Activated naive CD8-positive, alpha-beta T cell treated with anti-CD3 and anti-CD28 coated beads, Interleukin-2, amount 50 U/mL, for 24 hours (primary cell): ENCODE data around the gene FOCAD.

ENCODE experiments used
- ATAC-seq: fragments of 150-1000 bp; cut with Tn5 transposase; one replicate; pipeline ENCODE4 v1.10.0; 2021
- DNase-seq: peaks from one replicate; pipeline ENCODE4 v3.0.0; 2021
- H3K27ac Mint-ChIP-seq: one replicate; pipeline ENCODE4 v1.8.0; 2021; ENCODE audit warnings: mild to moderate bottlenecking, mixed read lengths
- H3K27me3 Mint-ChIP-seq: one replicate; pipeline ENCODE4 v1.8.0; 2021; ENCODE audit warnings: mixed read lengths
- H3K36me3 Mint-ChIP-seq: one replicate; pipeline ENCODE4 v1.8.0; 2021; ENCODE audit warnings: low read depth, mixed read lengths
- H3K4me1 Mint-ChIP-seq: one replicate; pipeline ENCODE4 v1.8.0; 2021; ENCODE audit warnings: mixed read lengths
- H3K4me3 Mint-ChIP-seq: one replicate; pipeline ENCODE4 v1.8.0; 2021; ENCODE audit warnings: mild to moderate bottlenecking, moderate library complexity, mixed read lengths
- H3K9me3 Mint-ChIP-seq: one replicate; pipeline ENCODE4 v1.8.0; 2021; ENCODE audit warnings: mixed read lengths

The FOCAD gene

GRCh38 chr9:20694248-20694647 is 10.2 kb downstream of the FOCAD start:
- H3K9me3 Mint-ChIP-seq: no peaks in the 10 kb centered on the region
- peaks cover 9% of the 10 kb centered on the region for H3K4me1 Mint-ChIP-seq
- no peaks in the 10 kb centered on the region for H3K36me3 Mint-ChIP-seq
- no peaks in the 10 kb centered on the region for H3K27me3 Mint-ChIP-seq
- no peak for DNase-seq
- no peak overlapping the region for H3K4me3 Mint-ChIP-seq
- H3K27ac Mint-ChIP-seq: no peak overlapping the region
- ATAC-seq: no peak

GRCh38 chr9:20697021-20697719 is 13.1 kb downstream of the FOCAD start:
- peaks cover 9% of the 10 kb centered on the region for H3K4me1 Mint-ChIP-seq
- no peak overlapping the region for H3K4me3 Mint-ChIP-seq
- no peak for ATAC-seq
- no peak overlapping the region for H3K27ac Mint-ChIP-seq
- H3K36me3 Mint-ChIP-seq: no peaks in the 10 kb centered on the region
- no peaks in the 10 kb centered on the region for H3K27me3 Mint-ChIP-seq
- H3K9me3 Mint-ChIP-seq: no peaks in the 10 kb centered on the region
- DNase-seq: no peak

GRCh38 chr9:20698782-20699181 is 14.7 kb downstream of the FOCAD start:
- Mint-ChIP-seq H3K4me1 (peaks cover 9% of the 10 kb centered on the region), H3K27ac (no peak overlapping the region), H3K9me3 (no peaks in the 10 kb centered on the region), H3K27me3 (no peaks in the 10 kb centered on the region), H3K4me3 (no peak overlapping the region), H3K36me3 (no peaks in the 10 kb centered on the region)
- no peak for DNase-seq
- no peak for ATAC-seq

- DNase-seq (no peak), ATAC-seq (no peak)
- Mint-ChIP-seq H3K36me3 (no peaks in the 10 kb centered on the region), H3K27me3 (no peaks in the 10 kb centered on the region), H3K4me3 (no peak overlapping the region), H3K4me1 (peaks cover 6% of the 10 kb centered on the region), H3K9me3 (no peaks in the 10 kb centered on the region), H3K27ac (no peak overlapping the region)
These were observed 17.0 kb downstream of the FOCAD start for GRCh38 chr9:20701060-20701459.

GRCh38 chr9:20702570-20702969 is 18.5 kb downstream of the FOCAD start:
- H3K27me3 Mint-ChIP-seq: no peaks in the 10 kb centered on the region
- peaks cover 2% of the 10 kb centered on the region for H3K36me3 Mint-ChIP-seq
- H3K27ac Mint-ChIP-seq: no peak overlapping the region
- H3K4me3 Mint-ChIP-seq: no peak overlapping the region
- H3K9me3 Mint-ChIP-seq: no peaks in the 10 kb centered on the region
- no peak for ATAC-seq
- DNase-seq: no peak
- peaks cover 6% of the 10 kb centered on the region for H3K4me1 Mint-ChIP-seq

GRCh38 chr9:20703146-20703545 is 19.1 kb downstream of the FOCAD start:
- H3K36me3 Mint-ChIP-seq: peaks cover 3% of the 10 kb centered on the region
- no peaks in the 10 kb centered on the region for H3K9me3 Mint-ChIP-seq
- DNase-seq (no peak), ATAC-seq (no peak)
- H3K27me3 Mint-ChIP-seq: no peaks in the 10 kb centered on the region
- peaks cover 6% of the 10 kb centered on the region for H3K4me1 Mint-ChIP-seq
- H3K4me3 Mint-ChIP-seq: no peak overlapping the region
- H3K27ac Mint-ChIP-seq: no peak overlapping the region

GRCh38 chr9:20707708-20708107 is 23.6 kb downstream of the FOCAD start:
- Mint-ChIP-seq H3K9me3 (no peaks in the 10 kb centered on the region), H3K36me3 (peaks cover 8% of the 10 kb centered on the region), H3K4me3 (no peak overlapping the region), H3K4me1 (peaks cover 2% of the 10 kb centered on the region), H3K27me3 (no peaks in the 10 kb centered on the region), H3K27ac (no peak overlapping the region)
- ATAC-seq: no peak
- no peak for DNase-seq

GRCh38 chr9:20713172-20713571 is 29.1 kb downstream of the FOCAD start:
- Mint-ChIP-seq H3K27me3 (no peaks in the 10 kb centered on the region), H3K27ac (no peak overlapping the region), H3K36me3 (peaks cover 8% of the 10 kb centered on the region), H3K9me3 (peaks cover 4% of the 10 kb centered on the region), H3K4me3 (no peak overlapping the region), H3K4me1 (peaks cover 4% of the 10 kb centered on the region)
- ATAC-seq: no peak
- no peak for DNase-seq

- peaks cover 2% of the 10 kb centered on the region for H3K4me1 Mint-ChIP-seq
- no peaks in the 10 kb centered on the region for H3K27me3 Mint-ChIP-seq
- H3K9me3 Mint-ChIP-seq: peaks cover 4% of the 10 kb centered on the region
- ATAC-seq (no peak), DNase-seq (no peak)
- peaks cover 14% of the 10 kb centered on the region for H3K36me3 Mint-ChIP-seq
- no peak overlapping the region for H3K27ac Mint-ChIP-seq
- no peak overlapping the region for H3K4me3 Mint-ChIP-seq
These were observed 30.7 kb downstream of the FOCAD start for GRCh38 chr9:20714442-20715415.

GRCh38 chr9:20722221-20722620 is 38.2 kb downstream of the FOCAD start:
- peaks cover 10% of the 10 kb centered on the region for H3K4me1 Mint-ChIP-seq
- no peaks in the 10 kb centered on the region for H3K9me3 Mint-ChIP-seq
- H3K27me3 Mint-ChIP-seq: no peaks in the 10 kb centered on the region
- H3K27ac Mint-ChIP-seq: peak overlapping the region; percentile 33
- ATAC-seq (no peak), DNase-seq (no peak)
- no peak overlapping the region for H3K4me3 Mint-ChIP-seq
- H3K36me3 Mint-ChIP-seq: peaks cover 29% of the 10 kb centered on the region

GRCh38 chr9:20725675-20726074 is 41.6 kb downstream of the FOCAD start:
- DNase-seq (no peak), ATAC-seq (no peak)
- H3K27ac Mint-ChIP-seq: no peak overlapping the region
- H3K27me3 Mint-ChIP-seq: no peaks in the 10 kb centered on the region
- no peaks in the 10 kb centered on the region for H3K9me3 Mint-ChIP-seq
- peaks cover 23% of the 10 kb centered on the region for H3K36me3 Mint-ChIP-seq
- H3K4me3 Mint-ChIP-seq: no peak overlapping the region
- H3K4me1 Mint-ChIP-seq: peaks cover 13% of the 10 kb centered on the region

- Mint-ChIP-seq H3K4me1 (peaks cover 13% of the 10 kb centered on the region), H3K27me3 (no peaks in the 10 kb centered on the region), H3K27ac (no peak overlapping the region), H3K4me3 (no peak overlapping the region), H3K9me3 (no peaks in the 10 kb centered on the region), H3K36me3 (peaks cover 20% of the 10 kb centered on the region)
- ATAC-seq (no peak), DNase-seq (no peak)
These were observed 42.1 kb downstream of the FOCAD start for GRCh38 chr9:20726144-20726543.

GRCh38 chr9:20728493-20729220 is 44.6 kb downstream of the FOCAD start:
- H3K27me3 Mint-ChIP-seq: no peaks in the 10 kb centered on the region
- DNase-seq: no peak
- ATAC-seq: no peak
- H3K27ac Mint-ChIP-seq: no peak overlapping the region
- no peak overlapping the region for H3K4me3 Mint-ChIP-seq
- peaks cover 13% of the 10 kb centered on the region for H3K4me1 Mint-ChIP-seq
- no peaks in the 10 kb centered on the region for H3K9me3 Mint-ChIP-seq
- peaks cover 17% of the 10 kb centered on the region for H3K36me3 Mint-ChIP-seq

- peaks cover 13% of the 10 kb centered on the region for H3K4me1 Mint-ChIP-seq
- H3K27ac Mint-ChIP-seq: no peak overlapping the region
- H3K9me3 Mint-ChIP-seq: no peaks in the 10 kb centered on the region
- H3K27me3 Mint-ChIP-seq: no peaks in the 10 kb centered on the region
- peaks cover 11% of the 10 kb centered on the region for H3K36me3 Mint-ChIP-seq
- no peak overlapping the region for H3K4me3 Mint-ChIP-seq
- DNase-seq (no peak), ATAC-seq (no peak)
These were observed 45.5 kb downstream of the FOCAD start for GRCh38 chr9:20729523-20729922.
